Common myeloid progenitor, CD34-positive (primary cell): ENCODE data around the gene LSM11.

Experiments used
- CTCF ChIA-PET: fragments of 350-600 bp; sonication (Branson Sonifier 250); formaldehyde crosslinking; loops from one replicate; lab custom pipeline; 2021; ENCODE audit warnings: antibody characterized with exemption; lab: Charles Lee
- POLR2A ChIA-PET: fragments of 350-600 bp; sonication (Branson Sonifier 250); formaldehyde crosslinking; loops from one replicate; lab custom pipeline; 2021; ENCODE audit warnings: antibody characterized with exemption; lab: Charles Lee
- DNase-seq, 3 donors: peaks; one replicate each; pipeline versions ENCODE4 v3.0.0 to v3.0.0-alpha.2; 2013
- H3K27ac ChIP-seq, 2 experiments: 1 replicate in 1 of 2; 2 replicates in 1 of 2; pipeline ENCODE4 v1.7.0; 2013; ENCODE audit warnings: inconsistent platforms in 2 of 2, low read length in 2 of 2, mild to moderate bottlenecking in 2 of 2, low read depth in 1 of 2, moderate library complexity in 1 of 2; ENCODE audit not compliant: severe bottlenecking in 2 of 2, insufficient read depth in 1 of 2, poor library complexity in 1 of 2
- H3K27me3 ChIP-seq, 5 experiments: replicated peaks in 2 of 5; 1 replicate in 3 of 5; 2 replicates in 2 of 5; pipeline versions ENCODE4 v1.6.1 to v1.7.0; 2013; ENCODE audit warnings: low read length in 4 of 5, mild to moderate bottlenecking in 2 of 5, moderate library complexity in 2 of 5, inconsistent platforms in 1 of 5; ENCODE audit not compliant: insufficient read depth in 5 of 5, control insufficient read depth in 4 of 5
- H3K36me3 ChIP-seq, 4 experiments: 1 replicate in 2 of 4; 2 replicates in 2 of 4; pipeline versions ENCODE4 v1.6.1 to v1.7.0; 2013; ENCODE audit warnings: low read length in 3 of 4, control low read depth in 1 of 4, mild to moderate bottlenecking in 1 of 4; ENCODE audit not compliant: control insufficient read depth in 4 of 4, insufficient read depth in 4 of 4
- H3K4me1 ChIP-seq, 4 experiments: 1 replicate in 3 of 4; 2 replicates in 1 of 4; pipeline versions ENCODE4 v1.6.1 to v1.7.1; 2013; ENCODE audit warnings: low read length in 3 of 4, mild to moderate bottlenecking in 3 of 4, control low read depth in 1 of 4, inconsistent platforms in 1 of 4, moderate library complexity in 1 of 4; ENCODE audit not compliant: control insufficient read depth in 4 of 4, insufficient read depth in 4 of 4; ENCODE audit errors: control extremely low read depth in 1 of 4
- H3K4me3 ChIP-seq, 7 experiments: 1 replicate in 4 of 7; 2 replicates in 3 of 7; pipeline versions ENCODE4 v1.5.1 to v1.7.0; 2013; ENCODE audit warnings: mild to moderate bottlenecking in 7 of 7, low read length in 6 of 7, moderate library complexity in 6 of 7, inconsistent platforms in 2 of 7, low read depth in 2 of 7, control low read depth in 1 of 7; ENCODE audit not compliant: insufficient read depth in 4 of 7, control insufficient read depth in 1 of 7; ENCODE audit errors: extremely low read depth in 1 of 7
- H3K9me3 ChIP-seq, 5 experiments: 1 replicate in 4 of 5; 2 replicates in 1 of 5; pipeline versions ENCODE4 v1.6.1 to v1.7.1; 2013; ENCODE audit warnings: low read length in 4 of 5, mild to moderate bottlenecking in 2 of 5, inconsistent platforms in 1 of 5, low read depth in 1 of 5, moderate library complexity in 1 of 5; ENCODE audit not compliant: control insufficient read depth in 4 of 5, insufficient read depth in 2 of 5; ENCODE audit errors: control extremely low read depth in 1 of 5
- WGBS: methylation state at CpG from one replicate; pipeline ENCODE4 v1.1.5; 2013; ENCODE audit not compliant: insufficient coverage; 5-methylcytosine and 5-hydroxymethylcytosine counted together

Gene LSM11

GRCh38 chr5:157741131-157741530, 2.4 kb upstream of the LSM11 start:
- Histone ChIP-seq H3K27ac (no peak overlapping the region), H3K4me1 (peaks cover 4 to 16% (median 10%) of the 10 kb centered on the region in 4 experiments), H3K4me3 (no peak overlapping the region), H3K27me3 (no peaks in the 10 kb centered on the region), H3K9me3 (no peaks in the 10 kb centered on the region), H3K36me3 (peaks cover 4 to 31% (median 12%) of the 10 kb centered on the region in 4 experiments)
- ChIA-PET POLR2A (no interaction called here), CTCF (interaction anchor here (0.9 to 4.6 kb wide), 6 partner anchors 16 to 417 kb away, joined by 3 to 47 read pairs (median 4); no protein-coding TSS in a partner anchor)
- no peak for DNase-seq
- 100% methylated on average over 2 of the region's 4 CpGs for WGBS

- DNase-seq, result peak in 2 of 3 donors; percentile 46 to 64
- 3% methylated on average over 34 of the region's 56 CpGs for WGBS
- ChIA-PET POLR2A (no interaction called here), CTCF (interaction anchor here (1.1 to 5.7 kb wide), 13 partner anchors 10 to 416 kb away, joined by 3 to 47 read pairs (median 6); partner anchors contain the start of gene THG1L)
- H3K4me3 ChIP-seq, result peak overlapping the region; percentile 67 to 92 (median 85)
- H3K36me3 ChIP-seq, result peaks cover 1 to 9% (median 2%) of the 10 kb centered on the region in 4 experiments
- no peaks in the 10 kb centered on the region for H3K9me3 ChIP-seq
- H3K27me3 ChIP-seq, result no peaks in the 10 kb centered on the region
- peak overlapping the region in 1 of 2 experiments; percentile 31 for H3K27ac ChIP-seq
- H3K4me1 ChIP-seq, result peaks cover 4 to 16% (median 10%) of the 10 kb centered on the region in 4 experiments
These were observed 819 bp downstream of the LSM11 start for GRCh38 chr5:157744051-157745011.

GRCh38 chr5:157745041-157745456, 1.5 kb downstream of the LSM11 start:
- no peak overlapping the region for H3K27ac ChIP-seq
- H3K4me1 ChIP-seq, result peaks cover 4 to 16% (median 10%) of the 10 kb centered on the region in 4 experiments
- no peaks in the 10 kb centered on the region for H3K9me3 ChIP-seq
- H3K27me3 ChIP-seq, result no peaks in the 10 kb centered on the region
- ChIA-PET CTCF (interaction anchor here (3.0 to 5.7 kb wide), 4 partner anchors 9 to 76 kb away, joined by 21 to 47 read pairs (median 28); partner anchors contain the start of gene THG1L), POLR2A (no interaction called here)
- WGBS, result 100% methylated on average over 4 of the region's 4 CpGs
- peak overlapping the region in 4 of 7 experiments; percentile 82 to 92 (median 88) for H3K4me3 ChIP-seq
- H3K36me3 ChIP-seq, result peaks cover 0 to 3% (median 0%) of the 10 kb centered on the region in 4 experiments
- no peak for DNase-seq

- Histone ChIP-seq H3K36me3 (peaks cover 0 to 5% (median 2%) of the 10 kb centered on the region in 4 experiments), H3K27me3 (no peaks in the 10 kb centered on the region), H3K9me3 (no peaks in the 10 kb centered on the region), H3K4me3 (no peak overlapping the region), H3K27ac (no peak overlapping the region), H3K4me1 (peaks cover 4 to 16% (median 10%) of the 10 kb centered on the region in 4 experiments)
- ChIA-PET CTCF (interaction anchor here (1.1 to 5.7 kb wide), 3 partner anchors 15 to 70 kb away, joined by 3 to 21 read pairs (median 5); no protein-coding TSS in a partner anchor), POLR2A (interaction anchor here (1.0 kb wide), 1 partner anchor 29 kb away, joined by 3 read pairs; no protein-coding TSS in a partner anchor)
- DNase-seq, result no peak
- 100% methylated on average over 4 of the region's 6 CpGs for WGBS
These were observed 3.7 kb downstream of the LSM11 start for GRCh38 chr5:157747173-157747740.

DNA sequence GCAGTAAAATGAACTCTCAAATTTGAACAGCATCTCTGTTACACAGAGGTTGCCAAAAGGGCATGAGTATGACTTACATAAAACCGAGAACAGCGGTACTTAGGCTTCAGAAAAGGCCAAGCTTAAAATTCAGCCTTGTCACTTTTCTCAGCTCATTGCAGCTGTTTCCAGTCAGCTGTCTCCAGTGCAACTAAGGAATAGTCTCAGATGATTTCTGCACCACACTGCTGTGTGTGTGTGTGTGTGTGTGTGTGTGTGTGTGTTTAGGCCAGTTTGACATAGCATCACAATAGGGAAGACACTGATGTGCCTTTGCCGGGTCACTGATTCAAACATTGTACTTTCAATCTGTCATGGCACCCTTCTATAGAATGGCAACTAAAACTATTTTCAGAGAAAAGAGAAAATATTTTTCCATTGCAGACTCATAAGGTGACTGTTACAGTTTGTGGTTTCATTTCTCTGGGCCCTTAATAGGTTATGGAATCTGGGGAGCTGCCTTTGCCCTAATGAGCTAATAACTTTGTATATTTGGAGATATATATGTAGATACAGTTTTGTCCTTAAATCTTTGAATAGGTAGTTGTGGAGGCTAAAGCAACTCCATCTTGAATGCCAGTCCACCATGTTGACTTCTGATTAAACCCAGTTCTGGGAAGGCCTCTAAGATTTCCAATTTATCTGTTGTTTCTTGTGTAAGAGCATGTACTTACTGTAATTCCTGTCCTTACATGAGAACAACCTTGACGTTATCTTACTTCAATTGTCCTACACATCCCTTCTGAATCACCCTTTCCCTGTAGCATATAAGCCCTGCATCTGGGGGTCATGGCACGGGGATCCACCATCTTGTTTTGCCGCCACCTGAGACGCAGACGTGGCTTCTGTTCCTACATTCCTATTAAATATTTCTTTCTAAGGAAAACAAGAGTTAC, 4.5 kb downstream of the LSM11 start:
- Histone ChIP-seq H3K27me3 (no peaks in the 10 kb centered on the region), H3K4me1 (peaks cover 4 to 13% (median 9%) of the 10 kb centered on the region in 4 experiments), H3K4me3 (no peak overlapping the region), H3K27ac (no peak overlapping the region), H3K9me3 (no peaks in the 10 kb centered on the region), H3K36me3 (peaks cover 0 to 10% (median 4%) of the 10 kb centered on the region in 4 experiments)
- CTCF ChIA-PET, result interaction anchor here (0.5 to 5.7 kb wide), 4 partner anchors 14 to 898 kb away, joined by 3 to 21 read pairs (median 5); no protein-coding TSS in a partner anchor
- 100% methylated on average over 2 of the region's 8 CpGs for WGBS
- POLR2A ChIA-PET, result interaction anchor here (1.0 kb wide), 1 partner anchor 30 kb away, joined by 3 read pairs; no protein-coding TSS in a partner anchor
- DNase-seq, result no peak
